Measurements from ENCODE around the gene MFRP.

DNA sequence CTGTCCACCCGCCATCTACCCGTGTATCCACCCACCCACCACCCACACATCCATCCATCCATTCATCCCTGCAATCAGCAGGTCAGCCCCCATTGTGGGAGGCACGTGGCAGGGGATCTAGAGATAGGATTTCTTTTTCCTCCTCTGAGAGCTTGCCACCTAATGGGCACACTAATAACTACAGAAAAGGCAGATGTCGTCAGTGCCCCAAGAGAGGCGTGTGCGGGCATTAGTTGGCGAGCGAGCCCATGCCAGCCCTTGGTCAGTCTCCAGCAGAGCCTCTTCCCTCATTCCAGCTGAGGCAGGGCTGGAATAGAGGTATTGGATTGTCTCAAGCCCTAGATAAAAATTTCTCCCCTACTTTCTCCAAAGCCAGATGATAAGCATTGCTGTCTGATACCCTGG is 25.3 kb upstream of the MFRP start:
- no peak for TF ChIP-seq CTCF (IDR thresholded peaks at IDR 0.05)
- no peak for TF ChIP-seq POLR2A (IDR thresholded peaks at IDR 0.05)
